Testis (tissue), 5 donors: ENCODE measurements around the gene CCT8L2. TPM values are rescaled to one million over a fixed set of nuclear protein-coding genes. Genes with fewer than 3 reads are reported as not detected.
"Not testable (repeated sequence)": the region's sequence is repeated elsewhere in the genome, so short reads cannot be mapped to it uniquely, and the experiment has no call there.

Experiments used
- DNase-seq: peaks from one replicate; pipeline ENCODE4 v3.0.0-alpha.2; 2019
- H3K27ac ChIP-seq, 2 donors: fragments of 200-600 bp; sonication (generic); one replicate each; pipeline ENCODE4 v1.5.1; 2019
- H3K27me3 ChIP-seq: fragments of 200-600 bp; sonication (generic); one replicate; pipeline ENCODE4 v1.5.1; 2019
- H3K36me3 ChIP-seq: fragments of 200-600 bp; sonication (generic); one replicate; pipeline ENCODE4 v1.5.1; 2017; ENCODE audit warnings: low read depth; ENCODE audit errors: missing control alignments
- H3K4me1 ChIP-seq: fragments of 200-600 bp; sonication (generic); one replicate; pipeline ENCODE4 v1.5.1; 2019
- H3K4me3 ChIP-seq, 2 donors: fragments of 200-600 bp; sonication (generic); one replicate each; pipeline ENCODE4 v1.5.1; 2017 to 2019
- H3K9me3 ChIP-seq: fragments of 200-600 bp; sonication (generic); one replicate; pipeline ENCODE4 v1.5.1; 2017
- WGBS, 2 donors: methylation state at CpG; one replicate each; pipeline ENCODE4 v1.1.5; 2018; 5-methylcytosine and 5-hydroxymethylcytosine counted together
- intact Hi-C: fragments of 100-400 bp; cut with DNase I; formaldehyde crosslinking; loops from one replicate; pipeline ENCODE4 v1.15.1; 2023; ENCODE audit warnings: low total_unique reads
- long read RNA-seq, 2 donors: transcript quantifications; one replicate each; lab custom pipeline, GENCODE V29; 2026
- polyA plus RNA-seq: library from polyadenylated mRNA; stranded (reverse); fragments of 350-450 nt; fragmentation: Illumina TruSeq; extraction: RNeasy Lipid Tissue Mini Kit (QIAGEN cat#74804); gene quantifications from one replicate; pipeline ENCODE4 v1.2.3, GENCODE V29; 2014; ENCODE audit warnings: low read depth, low replicate concordance; ENCODE audit not compliant: insufficient read depth
- total RNA-seq, 2 donors: library from RNA; depleted of rRNA; stranded (reverse); fragments of >200 nt; gene quantifications; one replicate each; pipeline ENCODE4 v1.2.3, GENCODE V29; 2016

CCT8L2 gene, protein sequence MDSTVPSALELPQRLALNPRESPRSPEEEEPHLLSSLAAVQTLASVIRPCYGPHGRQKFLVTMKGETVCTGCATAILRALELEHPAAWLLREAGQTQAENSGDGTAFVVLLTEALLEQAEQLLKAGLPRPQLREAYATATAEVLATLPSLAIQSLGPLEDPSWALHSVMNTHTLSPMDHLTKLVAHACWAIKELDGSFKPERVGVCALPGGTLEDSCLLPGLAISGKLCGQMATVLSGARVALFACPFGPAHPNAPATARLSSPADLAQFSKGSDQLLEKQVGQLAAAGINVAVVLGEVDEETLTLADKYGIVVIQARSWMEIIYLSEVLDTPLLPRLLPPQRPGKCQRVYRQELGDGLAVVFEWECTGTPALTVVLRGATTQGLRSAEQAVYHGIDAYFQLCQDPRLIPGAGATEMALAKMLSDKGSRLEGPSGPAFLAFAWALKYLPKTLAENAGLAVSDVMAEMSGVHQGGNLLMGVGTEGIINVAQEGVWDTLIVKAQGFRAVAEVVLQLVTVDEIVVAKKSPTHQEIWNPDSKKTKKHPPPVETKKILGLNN
- total RNA-seq (10 to 100 TPM in 1 of 2 donors, 1 to 10 TPM in 1; 7.9 to 12.7 TPM), polyA plus RNA-seq (39.0 TPM)
- long read RNA-seq, donor 1, result 0 reads
- long read RNA-seq, donor 2, result 0 reads

DNA sequence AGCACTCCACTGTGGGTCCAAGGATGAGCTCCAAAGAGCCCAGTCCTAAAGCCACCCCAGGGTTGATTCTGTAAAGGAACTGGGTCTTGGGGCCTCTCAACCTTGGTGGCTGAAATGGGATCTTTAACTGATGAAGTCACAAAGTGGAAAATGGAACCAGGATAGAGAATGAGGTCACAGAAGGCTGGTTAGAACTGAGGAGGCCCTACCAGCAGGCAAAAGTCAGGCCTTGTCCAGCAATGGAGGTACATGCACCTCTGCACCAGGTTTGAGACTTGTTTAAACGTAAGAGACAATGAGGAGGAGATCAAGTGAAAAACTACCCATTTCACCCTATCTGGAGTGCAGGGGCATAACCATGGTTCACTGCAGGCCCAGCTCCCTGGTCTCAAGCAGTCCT lies at the start of gene CCT8L2:
Gene CCT8L2 (minus strand): TSS at position 101 of the 400 bp plus-strand sequence. CDS start 260 bp downstream, outside the sequence.
- H3K9me3 ChIP-seq, DNase-seq, H3K36me3 ChIP-seq, intact Hi-C loops, H3K4me1 ChIP-seq, H3K27ac ChIP-seq, H3K4me3 ChIP-seq, H3K27me3 ChIP-seq: not testable (repeated sequence)
- WGBS, 2 donors, result 75 to 96% methylated on average over 1 of the region's 1 CpG

DNA sequence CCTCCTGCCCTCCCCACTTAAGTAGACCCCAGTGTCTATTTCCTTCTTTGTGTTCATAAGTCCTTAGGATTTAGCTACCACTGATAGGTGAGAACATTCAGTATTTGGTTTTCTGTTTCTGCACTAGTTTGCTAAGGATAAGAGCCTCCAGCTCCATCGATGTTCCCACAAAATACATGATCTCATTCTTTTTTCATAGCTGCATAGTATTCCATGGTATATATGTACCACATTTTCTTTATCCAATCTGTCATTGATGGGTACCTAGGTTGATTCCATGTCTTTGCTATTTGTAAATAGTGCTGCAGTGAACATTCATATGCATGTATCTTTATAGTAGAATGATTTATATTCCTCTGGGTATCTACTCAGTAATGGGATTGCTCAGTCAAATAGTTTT lies 42.8 kb upstream of the CCT8L2 start:
- H3K9me3 ChIP-seq, H3K4me3 ChIP-seq, H3K27ac ChIP-seq, H3K36me3 ChIP-seq, DNase-seq, H3K4me1 ChIP-seq, H3K27me3 ChIP-seq, intact Hi-C loops: not testable (repeated sequence)
- 62 to 80% methylated on average over 1 of the region's 1 CpG for WGBS, 2 donors

DNA sequence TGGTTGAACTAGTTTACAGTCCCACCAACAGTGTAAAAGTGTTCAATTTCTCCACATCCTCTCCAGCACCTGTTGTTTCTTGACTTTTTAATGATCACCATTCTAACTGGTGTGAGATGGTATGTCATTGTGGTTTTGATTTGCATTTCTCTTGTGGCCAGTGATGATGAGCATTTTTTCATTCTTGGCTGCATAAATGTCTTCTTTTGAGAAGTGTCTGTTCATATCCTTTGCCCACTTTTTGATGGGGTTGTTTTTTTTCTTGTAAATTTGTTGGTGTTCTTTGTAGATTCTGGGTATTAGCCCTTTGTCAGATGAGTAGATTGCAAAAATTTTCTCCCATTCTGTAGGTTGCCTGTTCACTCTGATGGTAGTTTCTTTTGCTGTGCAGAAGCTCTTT lies 41.5 kb upstream of the CCT8L2 start:
- DNase-seq, H3K4me3 ChIP-seq, H3K4me1 ChIP-seq, intact Hi-C loops, H3K9me3 ChIP-seq, H3K27ac ChIP-seq, H3K27me3 ChIP-seq, H3K36me3 ChIP-seq: not testable (repeated sequence)

DNA sequence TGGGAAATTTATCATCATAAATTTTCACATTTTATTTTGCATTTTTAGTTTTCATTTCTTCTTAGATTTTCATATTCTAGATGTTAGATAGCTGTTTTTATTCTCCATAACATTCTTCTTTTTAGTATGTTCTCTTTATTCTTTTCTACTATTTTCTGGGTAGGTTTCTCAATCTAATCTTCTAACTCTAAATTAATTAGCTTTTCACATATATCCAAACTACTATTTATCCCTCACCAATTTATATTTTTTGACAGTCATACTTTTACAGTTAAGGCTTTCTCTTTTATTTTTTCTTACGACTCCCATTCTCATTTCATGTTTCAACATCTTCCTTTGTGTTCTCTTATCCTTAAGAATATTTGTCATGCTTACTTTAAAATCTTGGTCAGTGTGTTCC lies 35.9 kb upstream of the CCT8L2 start:
- H3K4me3 ChIP-seq, H3K36me3 ChIP-seq, DNase-seq, intact Hi-C loops, H3K27ac ChIP-seq, H3K9me3 ChIP-seq, H3K4me1 ChIP-seq, H3K27me3 ChIP-seq: not testable (repeated sequence)
- 51 to 73% methylated on average over 1 of the region's 1 CpG for WGBS, 2 donors

DNA sequence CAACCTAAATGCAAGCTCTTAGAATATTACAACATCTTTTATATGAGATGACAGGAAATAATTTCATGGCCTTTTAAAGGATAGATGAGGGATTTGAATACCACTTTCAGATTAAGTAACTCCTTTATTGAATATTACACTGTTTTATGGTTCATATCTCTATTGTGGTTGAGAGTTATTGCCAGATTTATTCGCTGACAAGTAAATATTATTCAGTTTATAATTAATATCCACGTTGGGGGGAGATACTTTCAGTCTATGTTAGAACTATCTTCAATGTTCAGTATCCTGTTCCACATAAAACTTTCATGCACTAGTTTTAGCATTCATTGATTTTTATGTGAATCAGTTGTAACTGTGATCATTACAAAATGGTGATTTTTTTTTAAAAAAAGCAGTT lies 32.4 kb upstream of the CCT8L2 start:
- 55 to 58% methylated on average over 2 of the region's 2 CpGs for WGBS, 2 donors
- H3K27ac ChIP-seq, H3K36me3 ChIP-seq, H3K27me3 ChIP-seq, H3K4me3 ChIP-seq, H3K9me3 ChIP-seq, intact Hi-C loops, H3K4me1 ChIP-seq, DNase-seq: not testable (repeated sequence)

DNA sequence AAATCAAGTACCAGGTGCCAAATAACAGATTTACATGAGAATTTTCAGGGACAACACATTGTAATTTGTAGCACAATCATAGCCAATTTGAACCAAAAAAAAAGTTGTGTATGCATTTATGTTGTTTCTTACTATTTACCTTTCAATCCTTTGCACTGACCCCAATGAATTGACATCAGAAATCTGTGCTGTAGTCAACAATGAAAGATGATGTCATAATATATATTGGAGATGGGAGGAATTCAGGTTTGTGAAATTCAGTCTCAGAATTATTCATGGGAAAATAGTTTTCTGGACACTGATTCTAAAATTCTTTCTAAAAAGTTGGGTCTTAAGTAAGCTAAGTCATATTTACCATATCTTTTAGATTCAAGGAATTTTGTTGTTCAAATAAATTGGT lies 31.0 kb upstream of the CCT8L2 start:
- intact Hi-C loops, result not testable (repeated sequence)

DNA sequence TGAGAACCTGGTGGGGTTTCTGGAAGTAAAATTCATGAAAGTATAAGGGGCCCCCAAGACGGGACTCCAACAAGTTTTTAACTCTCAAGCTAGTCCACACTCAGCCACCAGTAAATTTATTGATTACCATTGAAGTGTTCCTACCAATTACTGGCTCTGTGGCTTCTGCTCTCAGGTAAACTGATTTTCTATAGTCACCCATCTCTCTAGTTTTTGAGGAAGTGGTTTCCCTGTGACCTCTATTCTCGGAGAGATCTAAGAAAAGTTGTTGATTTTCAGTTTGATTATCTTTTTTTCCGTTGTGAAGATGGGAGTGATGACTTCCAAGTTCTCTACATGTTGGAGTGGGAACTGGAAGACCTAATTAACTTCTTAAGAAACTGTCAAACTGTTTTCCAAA lies 24.9 kb upstream of the CCT8L2 start:
- H3K36me3 ChIP-seq, H3K9me3 ChIP-seq, H3K27me3 ChIP-seq, H3K4me1 ChIP-seq, intact Hi-C loops, H3K4me3 ChIP-seq, H3K27ac ChIP-seq, DNase-seq: not testable (repeated sequence)
- 58 to 69% methylated on average over 3 of the region's 3 CpGs for WGBS, 2 donors

More for the DNA sequence above, 31.0 kb upstream of the CCT8L2 start:
- not testable (repeated sequence) for H3K27me3 ChIP-seq, H3K4me3 ChIP-seq, H3K9me3 ChIP-seq, DNase-seq, H3K4me1 ChIP-seq, H3K36me3 ChIP-seq, H3K27ac ChIP-seq

DNA sequence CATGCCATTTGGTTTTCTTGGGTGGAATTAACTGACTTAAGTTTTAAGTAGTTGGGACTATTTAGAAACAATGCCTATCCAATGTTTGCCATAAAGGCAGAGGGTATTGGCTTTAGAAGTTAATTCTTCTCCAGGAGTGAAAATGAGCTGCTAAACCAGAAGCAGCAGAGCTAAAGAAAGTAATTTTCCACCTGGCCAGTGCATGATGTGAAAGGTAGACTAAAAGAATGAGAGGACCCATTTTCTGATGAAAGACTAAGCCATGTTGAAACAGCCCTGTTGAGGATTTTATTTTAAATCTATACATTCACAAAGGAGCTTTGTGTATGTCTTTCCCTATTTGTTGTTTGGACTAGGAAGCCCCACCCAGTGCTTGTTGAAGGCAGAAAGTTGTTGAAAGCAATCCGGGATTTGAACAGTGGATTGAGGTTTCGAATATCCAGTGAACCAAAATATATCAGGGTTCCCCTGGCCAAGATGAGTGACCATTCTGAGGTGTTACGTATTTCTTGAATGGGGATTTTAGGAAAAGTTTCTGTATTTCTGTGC lies 23.9 kb upstream of the CCT8L2 start:
- intact Hi-C loops, H3K27ac ChIP-seq, DNase-seq, H3K36me3 ChIP-seq, H3K4me1 ChIP-seq, H3K9me3 ChIP-seq, H3K27me3 ChIP-seq, H3K4me3 ChIP-seq: not testable (repeated sequence)
- WGBS, 2 donors, result 76 to 78% methylated on average over 3 of the region's 3 CpGs

DNA sequence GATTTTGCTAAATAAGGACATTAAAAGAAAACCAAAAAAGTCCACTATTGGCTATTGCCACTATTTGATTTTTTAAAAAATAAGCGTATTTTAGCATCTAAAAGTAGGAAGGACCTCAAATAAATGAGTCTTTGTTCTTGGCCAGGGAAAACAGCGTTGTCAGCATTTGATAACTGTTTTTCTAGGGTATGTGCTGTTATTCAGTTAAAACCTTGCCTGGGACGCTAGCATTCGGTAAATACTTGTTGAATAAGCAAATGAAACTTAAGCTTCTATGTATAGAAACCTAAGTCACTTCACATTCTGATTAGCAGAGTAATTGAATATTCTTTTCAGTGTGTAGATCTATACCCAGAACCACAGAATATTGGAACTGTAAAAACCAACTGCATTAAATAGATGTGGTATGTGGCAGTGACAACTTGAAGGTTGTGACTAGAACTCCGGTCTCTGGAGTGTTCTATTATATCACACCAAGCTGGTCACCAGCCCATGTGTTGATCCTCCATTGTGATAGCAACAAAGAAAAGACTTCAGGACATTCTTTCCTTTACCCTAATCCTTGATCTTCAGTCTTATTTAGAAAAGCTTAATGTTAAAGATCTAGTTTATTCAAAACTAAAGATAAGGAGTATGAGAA lies 23.1 kb upstream of the CCT8L2 start:
- intact Hi-C loops, H3K27ac ChIP-seq, H3K4me1 ChIP-seq, H3K9me3 ChIP-seq, DNase-seq, H3K27me3 ChIP-seq, H3K36me3 ChIP-seq, H3K4me3 ChIP-seq: not testable (repeated sequence)
- 79 to 84% methylated on average over 5 of the region's 5 CpGs for WGBS, 2 donors
